Left colon (tissue), 2 donors: ENCODE results near the gene CTF1. TPM values are rescaled to one million over a fixed set of nuclear protein-coding genes. Genes with fewer than 3 reads are reported as not detected.
"Not testable (repeated sequence)": the region's sequence is repeated elsewhere in the genome, so short reads cannot be mapped to it uniquely, and the experiment has no call there.

Source experiments
- ATAC-seq: fragments of 200-7000 bp; cut with Tn5 transposase; one replicate; pipeline ENCODE4 v1.9.1; 2020; ENCODE audit warnings: mild to moderate bottlenecking, moderate library complexity
- DNase-seq, 2 donors: peaks; one replicate each; pipeline ENCODE4 v3.0.0-alpha.2; 2020
- intact Hi-C, 2 donors: fragments of 100-400 bp; cut with DNase I in 1 of 2; cut with micrococcal nuclease in 1 of 2; formaldehyde crosslinking; loops; one replicate each; pipeline versions ENCODE4 v1.11.2 to v1.14.0; 2022; cut with DNase I, micrococcal nuclease
- total RNA-seq, 2 donors: library from RNA; stranded (reverse); fragmentation: NEBNext Ultra II Directional; extraction: Animal tissue kit (Norgen Biotek cat#: 25700); gene quantifications; one replicate each; pipeline ENCODE4 v1.2.1, GENCODE V29; 2021
- donor health status: DM: no; HTN: no; CAD: no.
- donor health status: DM: yes; HTN: yes; CAD: no.

The CTF1 gene
- total RNA-seq, 2 donors from 2014 or later = 0.24 to 1.7 TPM

DNA sequence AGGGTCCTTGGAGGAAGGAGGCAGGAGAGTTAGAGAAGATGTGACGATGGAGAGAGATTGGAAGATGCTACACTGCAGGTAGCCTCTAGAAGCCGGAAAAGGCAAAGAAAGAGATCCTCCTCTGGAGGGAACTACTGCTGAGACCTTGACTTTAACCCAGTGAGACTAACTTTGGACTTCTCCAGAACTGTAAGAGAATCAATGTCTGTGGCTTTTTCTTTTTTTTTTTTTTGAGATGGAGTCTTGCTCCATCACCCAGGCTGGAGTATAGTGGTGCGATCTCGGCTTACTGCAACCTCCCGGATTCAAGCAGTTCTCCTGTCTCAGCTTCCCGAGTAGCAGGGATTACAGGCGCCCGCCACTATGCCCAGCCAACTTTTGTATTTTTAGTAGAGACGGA, 11.2 kb upstream of the CTF1 start:
- ATAC-seq (no peak), DNase-seq (no peak)
- intact Hi-C loops = no loop called here

DNA sequence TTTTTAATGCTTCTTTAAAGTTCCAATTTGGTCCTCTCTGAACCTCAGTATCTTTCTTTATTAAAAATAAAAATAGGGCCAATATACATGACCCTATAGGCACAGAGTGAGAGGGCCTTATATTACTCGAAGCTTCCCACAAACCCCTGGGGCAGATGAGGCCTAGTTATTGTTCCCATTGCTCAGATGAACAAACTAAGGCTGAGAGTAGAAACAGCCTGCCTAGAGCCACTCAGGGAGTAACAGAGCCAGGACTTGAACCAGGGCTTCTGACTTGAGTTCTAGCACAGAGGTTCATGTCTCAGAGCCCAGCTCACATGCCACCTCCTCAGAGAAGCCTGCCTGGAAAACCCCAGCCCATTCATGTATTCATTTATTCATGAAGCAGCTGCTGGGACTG, 10.3 kb upstream of the CTF1 start:
- ATAC-seq (no peak), DNase-seq (no peak)
- intact Hi-C loops = no loop called here

- intact Hi-C loops = no loop called here
- no peak for DNase-seq
- ATAC-seq = no peak
These were observed 8.5 kb upstream of the CTF1 start for GRCh38 chr16:30887927-30888326.

DNA sequence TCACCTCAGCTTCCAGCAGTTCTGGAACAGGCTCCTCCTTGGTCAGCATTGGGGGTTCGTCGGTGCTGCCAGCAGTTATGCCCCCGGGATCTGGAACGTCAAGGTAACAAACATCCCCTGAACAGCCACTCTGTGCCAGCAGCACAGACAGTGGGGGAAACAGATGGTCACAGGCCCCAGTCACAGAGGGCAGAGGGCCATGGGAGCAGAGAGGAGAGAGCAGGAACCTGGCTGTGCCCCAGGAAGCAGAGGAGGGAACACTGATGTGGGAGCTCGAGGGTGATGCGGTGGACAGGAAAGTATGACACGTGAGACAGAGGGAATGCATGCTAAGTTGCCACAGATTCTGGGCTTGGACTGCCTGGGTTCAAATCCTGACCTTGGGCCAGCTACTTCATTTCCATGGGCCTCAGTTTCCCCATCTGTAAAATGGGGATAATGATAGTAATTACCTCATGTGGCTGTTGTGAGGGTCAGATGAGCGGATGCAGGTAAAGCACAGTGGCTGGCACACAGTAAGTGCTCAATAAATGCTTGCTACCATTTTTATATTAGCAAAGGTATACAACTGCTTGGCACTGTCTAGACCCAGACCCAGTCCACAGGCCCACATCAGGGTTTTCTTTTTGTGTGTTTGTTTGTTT, 7.4 kb upstream of the CTF1 start:
- ATAC-seq (no peak), DNase-seq (no peak)
- intact Hi-C loops = no loop called here

- ATAC-seq (no peak), DNase-seq (no peak)
- intact Hi-C loops = no loop called here
These were observed 6.7 kb upstream of the CTF1 start for GRCh38 chr16:30889721-30890120.

GRCh38 chr16:30891043-30891823, 5.2 kb upstream of the CTF1 start:
- intact Hi-C loops, ATAC-seq, DNase-seq: not testable (repeated sequence)

- intact Hi-C loops = no loop called here
- DNase-seq (peak in 1 of 2 donors; percentile 20), ATAC-seq (no peak)
These were observed 3.6 kb upstream of the CTF1 start for GRCh38 chr16:30892670-30893416.

- DNase-seq (peak in 1 of 2 donors; percentile 57), ATAC-seq (no peak)
- intact Hi-C loops = no loop called here
These were observed 3.0 kb upstream of the CTF1 start for GRCh38 chr16:30893417-30893743.

- intact Hi-C loops = no loop called here
- DNase-seq (peak; percentile 95 to 97), ATAC-seq (peak; percentile 89)
These were observed 2.5 kb upstream of the CTF1 start, which contains the start of gene BCL7C for GRCh38 chr16:30893744-30894539. BCL7C (minus strand) TSS chr16:30894077; CDS start chr16:30893944, 133 bp downstream.

- DNase-seq = no peak
- ATAC-seq = no peak
- intact Hi-C loops = no loop called here
These were observed 1.7 kb upstream of the CTF1 start for GRCh38 chr16:30894540-30895368.

DNA sequence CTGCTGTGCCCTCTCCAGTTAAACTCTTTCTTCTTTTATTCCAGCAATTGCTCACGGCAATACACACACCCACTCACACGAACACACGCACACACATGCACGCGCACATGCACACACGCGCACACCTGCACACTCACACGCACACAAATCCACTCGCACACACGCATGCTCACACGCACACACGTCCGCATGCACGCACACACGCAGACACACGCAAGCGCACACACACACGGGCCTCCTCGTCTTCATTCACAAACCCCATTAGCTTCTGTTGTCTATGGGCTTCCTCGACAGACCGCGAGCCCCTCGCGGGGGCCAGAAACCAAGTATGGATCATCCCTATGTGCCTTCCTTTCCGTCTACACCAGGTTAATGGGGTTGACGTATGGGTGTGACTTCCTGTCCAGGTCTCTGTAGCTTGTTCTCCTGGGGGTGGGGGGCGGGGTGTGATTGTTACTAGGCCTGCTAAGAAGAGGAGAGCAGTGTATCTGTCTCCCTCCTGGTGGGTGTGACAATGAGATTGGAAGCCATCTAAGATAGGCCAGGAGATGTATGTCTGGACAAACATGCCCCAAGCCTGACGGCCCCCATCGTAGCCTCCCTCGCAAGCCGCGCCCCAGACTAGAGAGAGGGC, 670 bp upstream of the CTF1 start:
- peak in 1 of 2 donors; percentile 25 for DNase-seq
- intact Hi-C loops = no loop called here
- ATAC-seq = no peak

GRCh38 chr16:30896889-30897733, 697 bp downstream of the CTF1 start:
- DNase-seq = peak; percentile 92
- peak; percentile 62 for ATAC-seq
- intact Hi-C loops = no loop called here

DNA sequence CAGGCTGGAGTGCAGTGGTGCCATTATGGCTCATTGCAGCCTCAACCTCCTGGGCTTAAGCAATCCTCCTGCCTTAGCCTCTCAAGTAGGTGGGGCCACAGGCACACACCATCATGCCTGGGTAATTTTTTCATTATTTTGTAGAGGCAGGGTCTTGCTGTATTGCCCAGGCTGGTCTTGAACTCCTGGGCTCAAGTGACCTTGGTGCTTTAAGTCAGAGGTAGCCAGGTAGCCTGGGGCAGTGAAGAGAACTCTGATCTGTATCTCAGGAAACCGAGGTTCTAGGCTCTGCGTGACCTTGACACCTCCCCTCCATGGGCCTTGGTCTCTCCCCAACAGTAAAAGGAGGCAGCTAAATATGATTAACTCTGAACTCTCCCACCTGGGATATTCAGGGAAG, 3.4 kb downstream of the CTF1 start:
- no peak for DNase-seq
- no peak for ATAC-seq
- intact Hi-C loops = loop anchor here in 1 of 2 donors (5.0 kb wide), 1 partner anchor 52 kb away; no protein-coding TSS in a partner anchor

- no peak for ATAC-seq
- intact Hi-C loops = loop anchor here in 1 of 2 donors (5.0 kb wide), 1 partner anchor 53 kb away; no protein-coding TSS in a partner anchor
- DNase-seq = no peak
These were observed 4.2 kb downstream of the CTF1 start for GRCh38 chr16:30900588-30900987.

DNA sequence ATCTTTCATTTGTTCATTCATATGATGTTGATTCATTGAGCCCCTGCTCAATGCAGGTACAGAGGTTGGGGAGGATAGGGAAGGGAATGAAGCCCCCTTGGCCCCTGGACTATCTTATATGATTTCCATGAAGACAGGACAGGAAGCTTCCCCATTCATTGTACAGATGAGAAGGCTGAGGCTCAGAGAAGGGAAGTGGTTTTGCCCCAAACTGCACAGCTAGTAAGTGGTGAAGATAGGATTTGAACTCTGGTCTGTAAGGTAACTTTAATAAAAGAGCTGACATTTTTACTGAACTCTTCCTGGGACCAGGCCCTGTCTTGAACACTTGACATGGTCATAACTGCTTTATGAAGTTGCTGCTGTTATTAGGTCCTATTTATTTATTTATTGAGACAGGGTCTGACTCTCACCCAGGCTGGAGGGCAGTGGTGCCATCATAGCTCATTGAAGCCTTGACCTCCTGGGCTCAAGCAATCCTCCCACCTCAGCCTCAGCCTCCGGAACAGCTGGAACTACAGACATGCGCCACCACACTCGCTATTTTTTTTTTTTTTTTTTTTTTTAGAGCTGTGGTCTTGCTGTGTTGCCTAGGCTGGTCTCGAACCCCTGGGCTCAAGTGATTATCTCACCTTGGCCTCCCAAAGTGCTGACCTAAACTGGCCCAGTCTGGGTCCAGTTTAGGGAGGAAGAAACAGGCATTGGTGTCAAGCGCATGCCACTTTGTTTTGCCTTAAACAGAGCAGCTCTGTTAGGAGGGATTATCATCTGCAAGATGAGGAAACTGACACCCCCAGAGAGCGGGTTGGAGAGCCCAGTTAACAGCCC, 5.0 kb downstream of the CTF1 start:
- ATAC-seq = no peak
- DNase-seq = peak in 1 of 2 donors; percentile 25
- intact Hi-C loops = loop anchor here in 1 of 2 donors (5.0 kb wide), 1 partner anchor 54 kb away; no protein-coding TSS in a partner anchor
